HG03575 (cell line): ENCODE data around the gene KLHL14.

ENCODE experiments used
- ATAC-seq: cut with Tn5 transposase; IDR thresholded peaks from one replicate; pipeline ENCODE4 v1.9.1; 2021; ENCODE audit not compliant: unreplicated experiment, insufficient number of reproducible peaks, low FRiP score; ENCODE audit errors: extremely low read depth

The KLHL14 gene

GRCh38 chr18:32771871-32772580, 797 bp downstream of the KLHL14 start:
- no peak for ATAC-seq

- ATAC-seq: no peak
Measured at GRCh38 chr18:32771169-32771751, 1.6 kb downstream of the KLHL14 start.

GRCh38 chr18:32770666-32771168, 2.1 kb downstream of the KLHL14 start:
- no peak for ATAC-seq

GRCh38 chr18:32770054-32770665, 2.7 kb downstream of the KLHL14 start:
- no peak for ATAC-seq

GRCh38 chr18:32769586-32770053, 3.2 kb downstream of the KLHL14 start:
- ATAC-seq: no peak

- no peak for ATAC-seq
Measured at GRCh38 chr18:32769071-32769585, 3.7 kb downstream of the KLHL14 start.

- ATAC-seq: no peak
Measured at GRCh38 chr18:32767400-32767799, 5.4 kb downstream of the KLHL14 start.

GRCh38 chr18:32764611-32765244, 8.1 kb downstream of the KLHL14 start:
- ATAC-seq: no peak

- no peak for ATAC-seq
Measured at GRCh38 chr18:32763293-32763692, 9.5 kb downstream of the KLHL14 start.

- no peak for ATAC-seq
Measured at GRCh38 chr18:32761231-32761630, 11.6 kb downstream of the KLHL14 start.

GRCh38 chr18:32760391-32760790, 12.4 kb downstream of the KLHL14 start:
- peak; percentile 84 for ATAC-seq

- ATAC-seq: no peak
Measured at GRCh38 chr18:32759611-32760167, 13.1 kb downstream of the KLHL14 start.

- no peak for ATAC-seq
Measured at GRCh38 chr18:32754508-32755263, 18.1 kb downstream of the KLHL14 start.

GRCh38 chr18:32753656-32754260, 19.1 kb downstream of the KLHL14 start:
- ATAC-seq: no peak

GRCh38 chr18:32750328-32750727, 22.5 kb downstream of the KLHL14 start:
- ATAC-seq: no peak

GRCh38 chr18:32749809-32750208, 23.0 kb downstream of the KLHL14 start:
- ATAC-seq: no peak

- no peak for ATAC-seq
Measured at GRCh38 chr18:32742579-32742978, 30.2 kb downstream of the KLHL14 start.

GRCh38 chr18:32735781-32736180, 37.0 kb downstream of the KLHL14 start:
- no peak for ATAC-seq
